ENCODE data around the gene AP3B1. TPM values are rescaled to one million over a fixed set of nuclear protein-coding genes. Genes with fewer than 3 reads are reported as not detected.
A peak's percentile ranks its signal among the peaks of the same experiment; 100 is the strongest.
"Not testable (repeated sequence)": the region's sequence is repeated elsewhere in the genome, so short reads cannot be mapped to it uniquely, and the experiment has no call there.

The AP3B1 gene
- total RNA-seq, 1 experiment from 2014 or later: 39.7 TPM

DNA sequence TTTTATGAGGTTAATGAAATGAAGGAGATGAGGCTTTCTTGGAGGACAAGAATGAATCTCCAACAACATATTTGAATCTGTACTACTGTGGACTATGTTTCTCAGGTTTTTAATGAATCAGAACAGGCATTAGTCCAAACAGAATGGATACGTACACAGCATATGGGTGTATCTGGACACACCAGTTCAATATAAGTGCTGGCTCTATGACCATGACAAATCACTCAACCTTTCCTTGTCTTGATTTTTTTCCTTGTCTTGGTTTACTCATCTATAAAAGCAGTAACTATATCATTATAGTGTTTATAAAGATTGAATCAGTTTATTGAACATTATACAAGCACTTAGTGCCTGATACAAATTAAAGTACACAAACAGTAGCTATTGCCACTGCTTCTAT, 104.1 kb downstream of the AP3B1 start:
- POLR2A ChIA-PET: no interaction called here
- Mint-ChIP-seq H3K36me3 (ENCODE audit: insufficient read depth, unreplicated experiment) (peaks cover 15% of the 10 kb centered on the region), H3K27me3 (ENCODE audit: insufficient read depth, unreplicated experiment) (no peaks in the 10 kb centered on the region), H3K9me3 (ENCODE audit: unreplicated experiment) (no peaks in the 10 kb centered on the region), H3K4me1 (ENCODE audit: insufficient read depth, unreplicated experiment) (no peaks in the 10 kb centered on the region), H3K27ac (ENCODE audit: low read depth, unreplicated experiment) (no peak overlapping the region), H3K4me3 (ENCODE audit: unreplicated experiment) (no peak overlapping the region)
- intact Hi-C loops (cut with micrococcal nuclease): no loop called here
- no peak for DNase-seq (ENCODE audit: unreplicated experiment)
- TF ChIP-seq, protein P1, sequence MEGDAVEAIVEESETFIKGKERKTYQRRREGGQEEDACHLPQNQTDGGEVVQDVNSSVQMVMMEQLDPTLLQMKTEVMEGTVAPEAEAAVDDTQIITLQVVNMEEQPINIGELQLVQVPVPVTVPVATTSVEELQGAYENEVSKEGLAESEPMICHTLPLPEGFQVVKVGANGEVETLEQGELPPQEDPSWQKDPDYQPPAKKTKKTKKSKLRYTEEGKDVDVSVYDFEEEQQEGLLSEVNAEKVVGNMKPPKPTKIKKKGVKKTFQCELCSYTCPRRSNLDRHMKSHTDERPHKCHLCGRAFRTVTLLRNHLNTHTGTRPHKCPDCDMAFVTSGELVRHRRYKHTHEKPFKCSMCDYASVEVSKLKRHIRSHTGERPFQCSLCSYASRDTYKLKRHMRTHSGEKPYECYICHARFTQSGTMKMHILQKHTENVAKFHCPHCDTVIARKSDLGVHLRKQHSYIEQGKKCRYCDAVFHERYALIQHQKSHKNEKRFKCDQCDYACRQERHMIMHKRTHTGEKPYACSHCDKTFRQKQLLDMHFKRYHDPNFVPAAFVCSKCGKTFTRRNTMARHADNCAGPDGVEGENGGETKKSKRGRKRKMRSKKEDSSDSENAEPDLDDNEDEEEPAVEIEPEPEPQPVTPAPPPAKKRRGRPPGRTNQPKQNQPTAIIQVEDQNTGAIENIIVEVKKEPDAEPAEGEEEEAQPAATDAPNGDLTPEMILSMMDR (IDR thresholded peaks at IDR 0.05; ENCODE audit: unreplicated experiment): no peak
- CTCF ChIA-PET: no interaction called here
- no TSS peak for BruUV-seq (replicated peaks)

DNA sequence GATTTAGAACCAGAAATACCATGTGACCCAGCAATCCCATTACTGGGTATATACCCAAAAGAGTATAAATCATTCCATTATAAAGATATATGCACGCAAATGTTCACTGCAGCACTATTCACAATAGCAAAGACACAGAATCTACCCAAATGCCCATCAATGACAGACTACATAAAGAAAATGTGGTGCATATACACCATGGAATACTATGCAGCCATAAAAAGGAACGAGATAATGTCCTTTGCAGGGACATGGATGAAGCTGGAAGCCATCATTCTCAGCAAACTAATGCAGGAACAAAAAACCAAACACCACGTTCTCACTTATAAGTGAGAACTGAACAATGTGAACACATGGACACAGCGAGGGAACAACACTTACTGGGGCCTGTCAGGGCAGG, 105.8 kb downstream of the AP3B1 start:
- BruUV-seq (replicated peaks); H3K4me3 Mint-ChIP-seq (ENCODE audit: unreplicated experiment); DNase-seq (ENCODE audit: unreplicated experiment); POLR2A ChIA-PET; H3K27ac Mint-ChIP-seq (ENCODE audit: low read depth, unreplicated experiment); intact Hi-C loops (cut with micrococcal nuclease); H3K9me3 Mint-ChIP-seq (ENCODE audit: unreplicated experiment); H3K27me3 Mint-ChIP-seq (ENCODE audit: insufficient read depth, unreplicated experiment); H3K4me1 Mint-ChIP-seq (ENCODE audit: insufficient read depth, unreplicated experiment): not testable (repeated sequence)
- CTCF ChIA-PET: interaction anchor here (0.6 kb wide), 1 partner anchor 41 kb away, joined by 3 read pairs; no protein-coding TSS in a partner anchor
- H3K36me3 Mint-ChIP-seq (ENCODE audit: insufficient read depth, unreplicated experiment): peaks cover 11% of the 10 kb centered on the region

DNA sequence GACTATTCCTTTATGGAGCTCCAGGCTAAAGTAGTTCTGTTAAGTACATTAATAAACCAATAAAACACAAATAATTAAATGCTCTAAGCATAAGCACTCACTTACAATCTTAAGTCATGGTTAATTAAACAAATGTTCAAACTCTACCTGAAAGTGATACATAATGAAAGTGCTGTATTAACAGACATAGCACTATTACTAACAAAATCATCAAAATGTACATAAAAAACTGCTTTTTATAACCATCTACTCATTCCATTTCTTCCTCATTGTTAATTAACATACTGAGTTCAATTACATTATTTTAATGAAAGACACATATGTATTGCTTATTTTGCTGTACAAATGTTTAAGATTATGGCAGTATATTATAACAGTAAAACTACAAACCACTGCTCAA, 107.3 kb downstream of the AP3B1 start:
- Mint-ChIP-seq H3K4me3 (ENCODE audit: unreplicated experiment) (no peak overlapping the region), H3K4me1 (ENCODE audit: insufficient read depth, unreplicated experiment) (no peaks in the 10 kb centered on the region), H3K27me3 (ENCODE audit: insufficient read depth, unreplicated experiment) (no peaks in the 10 kb centered on the region), H3K9me3 (ENCODE audit: unreplicated experiment) (no peaks in the 10 kb centered on the region), H3K36me3 (ENCODE audit: insufficient read depth, unreplicated experiment) (peaks cover 17% of the 10 kb centered on the region), H3K27ac (ENCODE audit: low read depth, unreplicated experiment) (no peak overlapping the region)
- ChIA-PET POLR2A (no interaction called here), CTCF (no interaction called here)
- TF ChIP-seq, protein P1 (IDR thresholded peaks at IDR 0.05; ENCODE audit: unreplicated experiment): no peak
- DNase-seq (ENCODE audit: unreplicated experiment): no peak
- intact Hi-C loops (cut with micrococcal nuclease): no loop called here
- BruUV-seq (replicated peaks): no TSS peak

DNA sequence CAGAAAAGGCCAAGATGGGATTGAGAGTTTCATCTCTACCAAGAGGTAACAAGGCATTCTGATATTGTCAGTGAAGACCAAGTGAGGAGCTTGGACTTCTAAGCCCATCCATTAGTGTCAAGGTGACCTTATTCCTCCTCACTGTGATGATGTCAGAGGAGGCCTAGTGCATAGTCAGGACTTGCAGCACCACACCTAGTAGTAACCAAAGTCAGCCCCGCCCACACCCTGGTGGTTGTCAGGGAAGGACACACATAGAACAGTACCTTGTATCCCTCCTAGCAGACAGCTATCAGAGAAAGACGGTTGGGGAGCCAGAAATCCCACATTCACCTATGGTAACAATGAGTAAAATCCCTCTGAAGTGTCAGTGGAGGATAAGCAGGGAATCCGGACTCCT, 111.7 kb downstream of the AP3B1 start:
- no peaks in the 10 kb centered on the region for H3K27me3 Mint-ChIP-seq (ENCODE audit: insufficient read depth, unreplicated experiment)
- H3K4me1 Mint-ChIP-seq (ENCODE audit: insufficient read depth, unreplicated experiment): no peaks in the 10 kb centered on the region
- no TSS peak for BruUV-seq (replicated peaks)
- CTCF ChIA-PET: no interaction called here
- intact Hi-C loops (cut with micrococcal nuclease): no loop called here
- DNase-seq (ENCODE audit: unreplicated experiment): peak; percentile 6
- H3K4me3 Mint-ChIP-seq (ENCODE audit: unreplicated experiment): no peak overlapping the region
- no peak overlapping the region for H3K27ac Mint-ChIP-seq (ENCODE audit: low read depth, unreplicated experiment)
- no peaks in the 10 kb centered on the region for H3K9me3 Mint-ChIP-seq (ENCODE audit: unreplicated experiment)
- POLR2A ChIA-PET: no interaction called here
- peaks cover 22% of the 10 kb centered on the region for H3K36me3 Mint-ChIP-seq (ENCODE audit: insufficient read depth, unreplicated experiment)
- TF ChIP-seq, protein P1 (IDR thresholded peaks at IDR 0.05; ENCODE audit: unreplicated experiment): no peak

DNA sequence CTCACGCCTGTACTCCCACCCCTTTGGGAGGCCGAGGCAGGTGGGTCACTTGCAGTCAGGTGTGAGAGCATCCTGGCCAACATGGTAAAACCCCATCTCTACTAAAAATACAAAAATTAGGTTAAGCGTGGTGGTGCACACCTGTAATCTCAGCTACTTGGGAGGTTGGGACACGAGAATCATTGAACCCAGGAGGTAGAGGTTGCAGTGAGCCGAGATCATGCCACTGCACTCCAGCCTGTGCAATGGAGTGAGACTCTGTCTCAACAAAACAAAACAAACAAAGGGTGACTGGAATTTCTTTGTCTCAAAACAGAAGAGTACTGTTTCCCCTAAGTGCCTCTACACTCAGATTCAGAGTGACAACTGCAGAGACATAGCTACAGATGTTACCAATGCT, 116.1 kb downstream of the AP3B1 start:
- CTCF ChIA-PET: interaction anchor here (0.6 kb wide), 1 partner anchor 1043 kb away, joined by 4 read pairs; no protein-coding TSS in a partner anchor

DNA sequence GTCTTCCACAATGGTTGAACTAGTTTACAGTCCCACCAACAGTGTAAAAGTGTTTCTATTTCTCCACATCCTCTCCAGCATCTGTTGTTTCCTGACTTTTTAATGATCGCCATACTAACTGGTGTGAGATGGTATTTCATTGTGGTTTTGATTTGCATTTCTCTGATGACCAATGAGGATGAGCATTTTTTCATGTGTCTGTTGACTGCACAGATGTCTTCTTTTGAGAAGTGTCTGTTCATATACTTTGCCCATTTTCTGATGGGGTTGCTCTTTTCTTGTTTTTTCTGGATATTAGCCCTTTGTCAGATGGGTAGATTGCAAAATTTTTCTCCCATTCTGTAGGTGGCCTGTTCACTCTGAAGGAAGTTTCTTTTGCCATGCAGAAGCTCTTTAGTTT, 124.2 kb downstream of the AP3B1 start:
- H3K36me3 Mint-ChIP-seq (ENCODE audit: insufficient read depth, unreplicated experiment): peaks cover 63% of the 10 kb centered on the region
- CTCF ChIA-PET; H3K4me3 Mint-ChIP-seq (ENCODE audit: unreplicated experiment); POLR2A ChIA-PET; DNase-seq (ENCODE audit: unreplicated experiment); H3K27ac Mint-ChIP-seq (ENCODE audit: low read depth, unreplicated experiment); BruUV-seq (replicated peaks); H3K9me3 Mint-ChIP-seq (ENCODE audit: unreplicated experiment); H3K4me1 Mint-ChIP-seq (ENCODE audit: insufficient read depth, unreplicated experiment); H3K27me3 Mint-ChIP-seq (ENCODE audit: insufficient read depth, unreplicated experiment); intact Hi-C loops (cut with micrococcal nuclease): not testable (repeated sequence)

More for the DNA sequence above, 116.1 kb downstream of the AP3B1 start:
- Mint-ChIP-seq H3K4me3 (ENCODE audit: unreplicated experiment) (no peak overlapping the region), H3K27me3 (ENCODE audit: insufficient read depth, unreplicated experiment) (no peaks in the 10 kb centered on the region), H3K27ac (ENCODE audit: low read depth, unreplicated experiment) (no peak overlapping the region), H3K9me3 (ENCODE audit: unreplicated experiment) (peaks cover 8% of the 10 kb centered on the region), H3K36me3 (ENCODE audit: insufficient read depth, unreplicated experiment) (peaks cover 39% of the 10 kb centered on the region), H3K4me1 (ENCODE audit: insufficient read depth, unreplicated experiment) (no peaks in the 10 kb centered on the region)
- no TSS peak for BruUV-seq (replicated peaks)
- intact Hi-C loops (cut with micrococcal nuclease): no loop called here
- no peak for DNase-seq (ENCODE audit: unreplicated experiment)
- TF ChIP-seq, protein P1 (IDR thresholded peaks at IDR 0.05; ENCODE audit: unreplicated experiment): no peak
- POLR2A ChIA-PET: no interaction called here

All from MCF 10A (cell line).